GM06990 (cell line): Measurements from ENCODE around the gene CLASP2.

Experiments
- DNase-seq: peaks from one replicate; pipeline ENCODE4 v3.0.0-alpha.2; 2011; ENCODE audit not compliant: insufficient read length; ENCODE audit errors: extremely low read depth
- H3K27me3 ChIP-seq: replicated peaks from 2 replicates; pipeline ENCODE4 v1.6.0; 2011; ENCODE audit warnings: low read length; ENCODE audit not compliant: control insufficient read depth, insufficient read depth
- H3K36me3 ChIP-seq: 2 replicates; pipeline ENCODE4 v1.5.1; 2011; ENCODE audit warnings: low read length; ENCODE audit not compliant: control insufficient read depth, insufficient read depth
- H3K4me3 ChIP-seq: replicated peaks from 2 replicates; pipeline ENCODE4 v1.5.1; 2011; ENCODE audit warnings: low read depth, mild to moderate bottlenecking, control low read depth, low read length
- TF ChIP-seq, protein P1 (sequence below): IDR thresholded peaks from 2 replicates; pipeline ENCODE4 v1.5.1; 2011; ENCODE audit warnings: low read length, control low read depth, mild to moderate bottlenecking, inconsistent platforms; ENCODE audit not compliant: insufficient read depth, poor library complexity, severe bottlenecking

CLASP2 gene

GRCh38 chr3:33597257-33597689, 120.8 kb downstream of the CLASP2 start:
- TF ChIP-seq, protein P1, sequence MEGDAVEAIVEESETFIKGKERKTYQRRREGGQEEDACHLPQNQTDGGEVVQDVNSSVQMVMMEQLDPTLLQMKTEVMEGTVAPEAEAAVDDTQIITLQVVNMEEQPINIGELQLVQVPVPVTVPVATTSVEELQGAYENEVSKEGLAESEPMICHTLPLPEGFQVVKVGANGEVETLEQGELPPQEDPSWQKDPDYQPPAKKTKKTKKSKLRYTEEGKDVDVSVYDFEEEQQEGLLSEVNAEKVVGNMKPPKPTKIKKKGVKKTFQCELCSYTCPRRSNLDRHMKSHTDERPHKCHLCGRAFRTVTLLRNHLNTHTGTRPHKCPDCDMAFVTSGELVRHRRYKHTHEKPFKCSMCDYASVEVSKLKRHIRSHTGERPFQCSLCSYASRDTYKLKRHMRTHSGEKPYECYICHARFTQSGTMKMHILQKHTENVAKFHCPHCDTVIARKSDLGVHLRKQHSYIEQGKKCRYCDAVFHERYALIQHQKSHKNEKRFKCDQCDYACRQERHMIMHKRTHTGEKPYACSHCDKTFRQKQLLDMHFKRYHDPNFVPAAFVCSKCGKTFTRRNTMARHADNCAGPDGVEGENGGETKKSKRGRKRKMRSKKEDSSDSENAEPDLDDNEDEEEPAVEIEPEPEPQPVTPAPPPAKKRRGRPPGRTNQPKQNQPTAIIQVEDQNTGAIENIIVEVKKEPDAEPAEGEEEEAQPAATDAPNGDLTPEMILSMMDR = no peak
- DNase-seq = no peak
- Histone ChIP-seq H3K27me3 (no peaks in the 10 kb centered on the region), H3K4me3 (no peak overlapping the region), H3K36me3 (no peaks in the 10 kb centered on the region)

DNA sequence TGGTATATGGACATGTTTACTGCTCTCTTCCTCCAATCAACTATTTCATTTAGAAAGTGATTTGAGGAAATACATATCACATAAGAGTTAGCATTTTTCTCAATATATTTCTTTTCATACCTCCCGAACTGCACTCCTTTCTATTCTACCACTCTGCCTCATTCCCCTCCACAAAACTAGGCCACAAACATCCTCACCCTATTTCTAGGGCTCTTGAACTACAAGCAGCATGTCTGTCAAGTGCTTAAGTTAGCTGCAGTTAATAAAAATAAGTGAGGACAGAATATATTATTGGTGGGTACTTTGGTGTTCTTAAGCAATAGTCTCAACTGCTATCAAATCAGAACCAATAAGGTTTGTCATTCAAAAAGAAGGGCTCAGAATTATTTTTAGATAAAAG, 125.1 kb downstream of the CLASP2 start:
- Histone ChIP-seq H3K36me3 (no peaks in the 10 kb centered on the region), H3K4me3 (no peak overlapping the region), H3K27me3 (no peaks in the 10 kb centered on the region)
- no peak for DNase-seq
- TF ChIP-seq, protein P1 = no peak

GRCh38 chr3:33590541-33590940, 127.5 kb downstream of the CLASP2 start:
- TF ChIP-seq, protein P1 = no peak
- Histone ChIP-seq H3K36me3 (no peaks in the 10 kb centered on the region), H3K27me3 (no peaks in the 10 kb centered on the region), H3K4me3 (no peak overlapping the region)
- DNase-seq = no peak

DNA sequence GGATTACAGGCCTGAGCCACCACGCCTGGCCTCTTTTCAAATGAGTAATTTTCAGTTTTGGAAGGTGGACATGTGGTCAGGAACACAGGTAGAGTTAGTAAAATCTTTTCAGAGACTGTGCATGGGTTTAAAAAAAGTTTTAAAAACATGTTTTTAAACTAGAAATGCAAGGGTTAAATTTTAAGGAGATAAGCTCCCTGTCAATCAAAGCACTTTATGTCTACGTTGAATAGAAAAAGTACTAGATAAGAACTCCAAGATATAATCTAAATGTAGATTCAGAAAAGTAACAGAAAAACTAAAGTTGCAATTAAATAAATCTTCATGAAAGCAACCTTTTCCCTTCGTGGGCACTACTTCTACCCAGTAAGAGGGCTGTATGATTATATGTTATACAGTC, 131.7 kb downstream of the CLASP2 start:
- Histone ChIP-seq H3K4me3 (no peak overlapping the region), H3K36me3 (no peaks in the 10 kb centered on the region), H3K27me3 (no peaks in the 10 kb centered on the region)
- TF ChIP-seq, protein P1 = no peak
- no peak for DNase-seq

DNA sequence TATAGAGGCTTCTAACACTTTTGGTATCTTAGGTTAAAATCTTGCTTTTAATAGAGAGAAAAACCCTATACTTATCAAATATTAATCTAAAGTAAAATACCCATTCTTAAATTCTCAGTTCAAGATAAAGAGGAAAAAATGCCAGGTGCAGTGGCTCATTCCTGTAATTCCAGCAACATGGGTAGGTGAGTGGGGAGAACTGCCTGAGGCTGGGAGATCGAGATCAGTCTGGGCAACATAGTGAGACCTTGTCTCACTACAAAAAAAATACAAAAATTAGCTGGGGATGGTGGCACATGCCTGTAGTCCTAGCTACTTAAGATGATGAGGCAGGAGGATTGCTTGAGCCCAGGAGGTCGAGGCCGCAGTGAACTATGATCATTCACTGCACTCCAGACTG, 135.8 kb downstream of the CLASP2 start:
- TF ChIP-seq, protein P1 = no peak
- DNase-seq = no peak
- H3K27me3 ChIP-seq = no peaks in the 10 kb centered on the region

GRCh38 chr3:33581666-33582065, 136.4 kb downstream of the CLASP2 start:
- Histone ChIP-seq H3K27me3 (no peaks in the 10 kb centered on the region), H3K36me3 (no peaks in the 10 kb centered on the region), H3K4me3 (no peak overlapping the region)
- TF ChIP-seq, protein P1 = no peak
- DNase-seq = no peak

More for the DNA sequence above, 135.8 kb downstream of the CLASP2 start:
- Histone ChIP-seq H3K4me3 (no peak overlapping the region), H3K36me3 (no peaks in the 10 kb centered on the region)
